Limb (tissue), 2 donors: ENCODE data around the gene UGT1A6.

Source experiments
- DNase-seq, 2 donors: peaks; one replicate each; pipeline ENCODE4 v3.0.0-alpha.2; 2016; ENCODE audit errors: extremely low spot score in 2 of 2

Gene UGT1A6

GRCh38 chr2:233818639-233819621 lies 126.2 kb downstream of the UGT1A6 start:
- peak in 1 of 2 donors; percentile 15 for DNase-seq

GRCh38 chr2:233819884-233820773 lies 127.4 kb downstream of the UGT1A6 start:
- DNase-seq = peak in 1 of 2 donors; percentile 8

GRCh38 chr2:233820774-233821105 lies 128.1 kb downstream of the UGT1A6 start:
- peak in 1 of 2 donors; percentile 4 for DNase-seq

GRCh38 chr2:233821196-233821595 lies 128.5 kb downstream of the UGT1A6 start:
- DNase-seq = peak in 1 of 2 donors; percentile 5

- DNase-seq = no peak
These were observed 129.0 kb downstream of the UGT1A6 start for GRCh38 chr2:233821709-233822100.

GRCh38 chr2:233822101-233822771 lies 129.5 kb downstream of the UGT1A6 start:
- peak in 1 of 2 donors; percentile 14 for DNase-seq
